GM10847 (cell line): ENCODE data around the gene SPCS3.
A peak's percentile ranks its signal among the peaks of the same experiment; 100 is the strongest.

Experiments
- POLR2A ChIP-seq: IDR thresholded peaks from 2 replicates; pipeline ENCODE4 v1.6.1; 2011; ENCODE audit not compliant: insufficient read length; ENCODE audit errors: extremely low read depth

Gene SPCS3

GRCh38 chr4:176319704-176320339 is at the start of gene SPCS3:
Gene SPCS3 (plus strand): TSS chr4:176319966. CDS start chr4:176320077, 111 bp downstream.
- TF ChIP-seq POLR2A = peak; percentile 97

GRCh38 chr4:176270669-176271068 is 49.1 kb upstream of the SPCS3 start:
- no peak for TF ChIP-seq POLR2A

DNA sequence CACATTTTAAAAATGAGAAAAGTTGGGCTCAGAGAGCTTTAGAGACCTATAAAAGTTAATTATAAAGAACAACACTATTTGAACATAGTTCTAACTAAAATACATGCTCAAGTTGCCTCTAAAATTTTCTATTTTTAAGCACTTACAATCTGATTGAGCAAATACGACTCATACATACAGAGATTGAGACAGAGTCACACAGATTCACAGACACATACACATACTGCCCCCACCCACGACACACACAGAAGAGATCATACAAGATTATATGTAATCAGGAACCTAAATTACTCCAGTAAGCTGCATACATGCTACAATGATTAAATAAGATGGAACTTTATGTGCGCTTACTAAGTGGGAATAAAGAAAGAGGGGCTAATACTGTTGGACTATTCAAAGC is 48.0 kb upstream of the SPCS3 start:
- TF ChIP-seq POLR2A = no peak

- TF ChIP-seq POLR2A = no peak
Observed at GRCh38 chr4:176272799-176273198, 47.0 kb upstream of the SPCS3 start.

- no peak for TF ChIP-seq POLR2A
Observed at GRCh38 chr4:176273736-176274135, 46.0 kb upstream of the SPCS3 start.

GRCh38 chr4:176274441-176274840 is 45.3 kb upstream of the SPCS3 start:
- no peak for TF ChIP-seq POLR2A

DNA sequence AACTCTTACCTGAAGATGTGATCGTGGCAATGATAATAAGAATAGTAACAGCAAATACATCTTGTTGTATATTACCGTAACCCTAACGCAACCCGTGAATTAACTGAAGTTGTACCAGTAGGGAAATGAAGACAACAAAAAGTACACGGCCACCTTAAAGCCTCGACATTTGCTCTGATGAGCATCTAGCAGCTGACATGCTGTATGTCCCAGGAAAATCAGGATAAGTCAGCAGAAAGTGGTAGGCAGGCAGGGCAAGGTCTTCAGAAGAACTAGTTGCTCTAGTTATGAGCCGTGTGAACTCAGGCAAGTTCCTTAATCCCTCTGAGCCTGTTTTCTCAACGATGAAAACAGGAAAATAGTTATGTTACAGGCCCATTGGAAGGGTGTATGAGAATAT is 43.1 kb upstream of the SPCS3 start:
- TF ChIP-seq POLR2A = no peak

- TF ChIP-seq POLR2A = no peak
Observed at GRCh38 chr4:176277162-176277904, 42.4 kb upstream of the SPCS3 start.

DNA sequence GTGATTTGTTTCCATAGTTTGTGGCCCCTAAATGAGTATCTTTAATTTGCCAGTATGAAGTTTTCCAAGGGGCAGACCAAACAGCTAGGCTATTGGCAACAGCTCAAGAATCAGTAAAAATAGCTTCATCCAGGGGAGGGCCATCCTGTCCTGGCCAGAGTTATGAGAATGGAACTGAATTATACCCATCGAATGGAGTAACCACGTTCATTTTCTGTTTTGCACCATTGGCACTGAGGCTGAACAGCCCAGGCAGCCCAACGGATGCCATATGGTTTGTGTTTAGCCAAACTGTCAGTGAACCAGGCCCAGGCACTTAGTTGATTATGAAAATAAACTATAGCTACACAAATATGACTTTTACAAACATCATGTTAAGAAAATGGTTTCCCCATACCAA is 33.0 kb upstream of the SPCS3 start:
- no peak for TF ChIP-seq POLR2A

DNA sequence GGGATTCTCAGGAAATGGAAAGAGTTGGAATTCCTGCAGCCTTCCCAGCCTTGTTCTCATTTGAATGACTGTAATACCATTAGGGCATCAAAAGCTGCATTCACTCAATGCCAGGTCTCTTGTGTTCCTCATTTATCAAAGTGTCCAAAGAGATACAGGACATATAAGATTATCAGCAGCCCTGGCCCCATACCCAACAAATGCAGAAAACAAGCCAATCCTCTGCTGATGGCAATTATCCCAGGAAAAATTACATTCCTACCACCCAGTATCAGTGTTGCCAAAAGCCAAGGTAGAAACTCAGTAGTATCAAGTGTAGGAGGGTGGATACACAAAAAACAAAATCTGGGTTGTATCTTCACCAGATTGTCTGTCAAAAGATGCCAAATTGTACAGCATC is 32.2 kb upstream of the SPCS3 start:
- no peak for TF ChIP-seq POLR2A

DNA sequence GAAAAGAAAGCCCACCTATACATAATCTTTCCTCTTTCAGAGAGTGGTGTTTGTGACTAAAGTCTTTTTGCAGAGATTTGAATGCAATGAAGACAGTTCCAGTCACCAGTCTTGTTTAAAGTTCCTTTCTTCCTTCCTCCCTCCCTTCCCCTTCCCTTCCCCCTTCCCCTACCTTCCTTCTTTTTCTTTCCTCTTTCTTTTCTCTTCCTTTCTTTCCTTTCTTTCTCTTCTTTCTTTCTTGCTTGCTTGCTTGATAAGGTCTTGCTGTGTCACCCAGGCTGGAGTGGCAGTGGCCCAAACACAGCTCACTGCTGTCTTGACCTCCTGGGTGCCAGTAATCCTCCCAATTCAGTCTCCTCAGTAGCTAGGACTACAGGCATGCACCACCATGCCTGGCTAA is 31.7 kb upstream of the SPCS3 start:
- no peak for TF ChIP-seq POLR2A

- no peak for TF ChIP-seq POLR2A
Observed at GRCh38 chr4:176289561-176289960, 30.2 kb upstream of the SPCS3 start.

- TF ChIP-seq POLR2A = no peak
Observed at GRCh38 chr4:176290520-176290919, 29.2 kb upstream of the SPCS3 start.

DNA sequence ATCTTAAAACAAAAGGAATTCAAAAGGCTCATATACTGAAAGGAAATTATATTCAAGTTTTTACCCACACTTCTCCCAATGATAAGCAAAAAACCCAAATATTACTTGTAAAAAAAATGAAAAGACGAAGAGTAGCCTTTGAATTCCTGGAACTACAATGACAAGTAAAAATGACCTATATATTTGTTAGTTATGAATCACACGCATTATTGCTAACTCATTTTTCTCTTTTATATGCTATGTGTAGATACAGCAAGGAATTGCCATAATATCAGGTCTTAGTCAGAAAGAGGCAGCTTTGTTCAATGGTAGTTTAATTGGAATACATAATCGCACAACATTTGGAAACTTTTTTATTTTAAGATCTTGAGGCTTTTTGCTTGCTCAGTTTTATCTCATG is 28.0 kb upstream of the SPCS3 start:
- TF ChIP-seq POLR2A = no peak

DNA sequence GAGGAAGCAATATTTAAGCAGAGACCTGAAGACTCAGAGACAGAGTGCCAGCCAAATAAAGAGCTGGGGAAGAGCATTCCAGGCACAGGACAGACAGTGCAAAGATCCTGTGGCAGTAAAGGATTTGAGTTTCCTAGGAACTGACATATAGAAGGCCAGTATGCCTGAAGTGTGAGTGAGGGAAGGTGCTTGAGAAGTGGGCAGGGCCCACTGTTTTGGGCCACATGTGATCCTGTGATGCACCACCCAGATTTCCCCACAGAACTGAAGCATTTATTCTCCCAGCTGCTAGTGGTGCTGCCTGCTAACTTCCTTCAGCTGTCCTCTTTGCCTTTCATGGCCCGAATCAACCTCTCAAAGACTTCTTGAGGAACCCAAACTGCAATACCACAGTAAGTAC is 26.8 kb upstream of the SPCS3 start:
- TF ChIP-seq POLR2A = no peak

GRCh38 chr4:176293660-176294059 is 26.1 kb upstream of the SPCS3 start:
- TF ChIP-seq POLR2A = no peak

DNA sequence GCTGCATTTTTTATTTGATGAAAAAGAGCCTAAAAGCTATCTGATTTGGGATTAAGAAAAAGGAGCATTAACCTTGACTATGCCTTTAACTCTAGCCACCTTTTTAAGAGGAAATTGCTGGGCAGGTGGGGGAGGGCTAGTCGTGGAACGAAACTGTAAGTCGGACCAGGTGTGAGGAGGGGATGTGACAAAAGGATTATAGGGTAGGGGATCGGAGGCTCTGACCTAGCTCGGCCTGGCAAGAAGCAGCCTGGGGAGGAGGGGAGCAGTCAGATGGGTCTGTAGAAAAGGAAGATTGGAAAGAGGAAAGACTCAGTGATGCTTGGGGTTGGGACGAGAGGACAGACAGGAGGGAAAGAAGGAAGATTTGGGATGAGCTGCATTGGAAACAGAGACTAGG is 21.1 kb upstream of the SPCS3 start:
- no peak for TF ChIP-seq POLR2A
